ENCODE data around the gene ZNF433.
"Not testable (repeated sequence)": the region's sequence is repeated elsewhere in the genome, so short reads cannot be mapped to it uniquely, and the experiment has no call there.

The ZNF433 gene

DNA sequence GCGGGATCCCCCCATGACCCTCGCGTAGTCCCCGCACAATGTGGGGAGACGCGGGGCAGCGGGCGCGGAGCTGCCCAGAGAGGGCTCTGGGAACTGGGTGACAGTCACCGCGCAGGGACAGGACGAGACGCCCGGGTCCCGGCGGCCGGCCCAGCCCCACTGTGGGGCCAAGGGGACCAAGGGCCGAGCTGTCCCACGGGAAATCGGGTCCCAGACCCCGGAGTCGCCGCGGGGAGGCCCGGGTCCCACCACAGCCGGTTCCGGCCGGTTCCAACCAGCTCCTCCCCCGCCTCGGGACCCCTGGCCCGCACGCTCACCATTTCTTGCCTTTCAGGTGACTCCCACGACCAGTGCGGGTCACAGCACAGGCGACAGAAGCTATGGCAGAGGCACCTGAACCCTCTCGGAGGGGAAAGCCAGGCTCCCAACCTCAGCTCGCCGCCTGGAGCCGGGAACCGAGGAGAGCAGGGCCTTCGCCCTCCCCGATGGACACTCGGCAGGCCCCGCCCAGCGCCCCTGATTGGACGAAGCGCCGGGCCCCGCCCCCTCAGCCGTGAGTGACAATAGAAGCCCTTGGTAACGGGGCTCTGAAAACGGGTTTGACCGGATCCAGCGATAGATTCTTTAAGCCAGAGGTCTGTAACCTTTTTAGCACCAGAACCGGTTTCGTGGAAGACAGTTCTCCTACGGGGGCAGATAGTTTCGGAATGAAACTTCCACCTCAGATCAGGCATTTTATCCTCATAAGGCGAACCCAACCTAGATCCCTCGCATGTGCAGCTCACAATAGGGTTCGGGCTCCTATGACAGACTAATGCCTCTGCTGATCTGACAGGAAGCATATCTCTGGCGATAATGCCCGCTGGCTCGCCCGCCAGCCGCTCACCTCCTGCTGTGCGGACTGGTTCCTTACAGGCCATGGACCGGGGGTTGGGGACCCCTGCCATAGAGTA is at the start of gene ZNF433:
Gene ZNF433, minus strand, starts transcription at position 460 of the 953 bp plus-strand sequence. Its CDS starts 140 bp downstream, at position 320.
- peak; percentile 85 for DNase-seq (ENCODE audit: low read depth, low spot score)

DNA sequence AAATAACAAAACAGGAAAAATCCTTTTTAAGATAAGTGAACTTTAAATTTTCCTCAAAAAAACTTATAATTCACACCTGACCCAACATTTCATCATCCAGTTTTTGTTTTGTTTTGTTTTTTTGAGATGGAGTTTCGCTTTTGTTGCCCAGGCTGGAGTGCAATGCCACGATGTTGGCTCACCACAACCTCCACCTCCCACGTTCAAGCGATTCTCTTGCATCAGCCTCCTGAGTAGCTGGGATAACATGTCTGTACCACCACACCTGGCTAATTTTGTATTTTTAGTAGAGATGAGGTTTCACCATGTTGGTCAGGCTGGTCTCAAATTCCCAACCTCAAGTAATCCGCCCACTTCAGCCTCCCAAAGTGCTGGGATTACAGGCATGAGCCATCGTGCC is 47.9 kb upstream of the ZNF433 start:
- DNase-seq (ENCODE audit: low read depth, low spot score): not testable (repeated sequence)

DNA sequence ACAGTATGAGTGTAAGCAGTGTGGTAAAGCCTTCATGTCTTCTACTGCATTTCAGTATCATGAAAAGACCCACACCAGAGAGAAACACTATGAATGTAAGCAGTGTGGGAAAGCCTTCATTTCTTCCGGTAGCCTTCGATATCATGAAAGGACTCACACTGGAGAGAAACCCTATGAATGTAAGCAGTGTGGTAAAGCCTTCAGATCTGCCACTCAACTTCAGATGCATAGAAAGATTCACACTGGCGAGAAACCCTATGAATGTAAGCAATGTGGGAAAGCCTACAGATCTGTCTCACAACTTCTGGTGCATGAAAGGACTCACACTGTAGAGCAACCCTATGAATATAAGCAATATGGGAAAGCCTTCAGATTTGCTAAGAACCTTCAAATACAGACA is 41.9 kb upstream of the ZNF433 start:
- no peak for DNase-seq (ENCODE audit: low read depth, low spot score)

DNA sequence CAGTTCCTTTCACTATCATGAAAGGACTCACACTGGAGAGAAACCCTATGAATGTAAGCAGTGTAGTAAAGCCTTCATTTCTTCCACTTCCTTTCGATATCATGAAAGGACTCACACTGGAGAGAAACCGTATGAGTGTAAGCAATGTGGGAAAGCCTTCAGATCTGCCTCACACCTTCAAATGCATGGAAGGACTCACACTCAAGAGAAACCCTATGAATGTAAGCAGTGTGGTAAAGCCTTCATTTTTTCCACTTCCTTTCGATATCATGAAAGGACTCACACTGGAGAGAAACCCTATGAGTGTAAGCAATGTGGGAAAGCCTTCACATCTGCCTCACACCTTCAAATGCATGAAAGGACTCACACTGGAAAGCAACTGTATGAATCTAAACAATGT is 40.9 kb upstream of the ZNF433 start:
- DNase-seq (ENCODE audit: low read depth, low spot score): not testable (repeated sequence)

DNA sequence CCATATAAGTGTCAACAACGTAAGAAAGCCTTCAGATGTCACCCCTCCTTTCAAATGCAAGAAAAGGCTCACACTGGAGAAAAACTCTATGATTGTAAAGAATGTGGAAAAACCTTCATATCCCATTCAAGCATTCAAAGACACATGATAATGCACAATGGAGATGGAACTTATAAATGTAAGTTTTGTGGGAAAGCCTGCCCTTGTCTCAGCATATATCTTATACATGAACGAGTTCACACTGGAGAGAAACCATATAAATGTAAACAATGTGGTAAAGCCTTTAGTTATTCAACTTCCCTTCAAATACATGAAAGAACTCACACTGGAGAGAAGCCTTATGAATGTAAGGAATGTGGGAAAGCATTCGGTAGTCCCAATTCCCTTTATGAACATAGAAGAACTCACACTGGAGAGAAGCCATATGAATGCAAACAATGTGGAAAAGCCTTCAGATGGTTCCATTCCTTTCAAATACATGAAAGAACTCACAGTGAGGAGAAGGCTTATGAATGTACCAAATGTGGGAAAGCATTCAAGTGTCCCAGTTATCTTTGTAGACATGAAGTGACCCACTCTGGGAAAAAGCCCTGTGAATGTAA is 40.2 kb upstream of the ZNF433 start:
- DNase-seq (ENCODE audit: low read depth, low spot score): no peak

DNA sequence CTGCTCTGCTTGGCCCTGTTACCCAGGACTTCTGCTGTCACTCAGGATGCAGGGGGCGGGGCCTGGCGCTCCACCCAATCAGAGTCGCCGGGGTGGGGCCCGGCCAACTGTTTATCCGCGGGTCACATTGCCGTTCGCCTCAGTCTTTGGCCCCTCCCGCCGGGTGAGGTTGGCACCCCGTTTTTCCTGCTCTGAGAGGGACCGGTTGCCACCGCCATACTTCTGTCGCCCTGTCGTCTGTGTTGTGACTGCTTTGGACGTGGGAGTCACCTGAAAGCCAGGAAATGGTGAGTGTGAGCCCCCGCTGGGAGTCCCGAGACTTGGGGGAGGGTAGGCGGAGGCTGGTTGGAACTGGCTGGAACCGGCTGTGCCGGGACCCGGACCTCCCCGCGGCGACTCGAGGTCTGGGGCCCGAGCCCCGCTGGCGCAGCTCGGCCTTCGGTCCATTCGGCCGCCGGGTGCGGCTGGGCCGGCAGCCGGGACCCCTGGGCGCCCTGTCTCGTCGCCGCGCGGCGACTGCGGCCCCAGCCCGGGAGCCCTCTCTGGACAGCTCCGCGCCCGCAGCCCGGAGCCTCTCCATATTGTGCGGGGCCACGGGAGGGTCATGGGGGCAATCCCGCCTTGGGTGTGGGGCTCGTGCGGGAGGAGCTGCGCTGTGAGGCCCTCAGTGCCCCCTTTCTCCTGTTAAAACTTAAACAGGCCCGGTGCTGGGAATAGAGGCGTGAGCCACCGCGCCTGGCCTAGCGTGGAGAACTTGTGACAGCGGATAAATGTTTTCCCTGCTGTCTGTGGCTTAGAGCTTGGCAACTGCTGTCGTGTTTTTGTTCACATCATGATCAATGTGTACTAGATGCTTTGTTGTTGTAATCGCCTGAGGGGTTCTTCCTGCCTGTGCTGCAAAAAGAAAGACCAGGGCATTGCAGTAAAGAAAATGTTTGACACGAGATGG is 29.4 kb upstream of the ZNF433 start, which contains the start of gene ZNF844:
Gene ZNF844, plus strand, starts transcription at position 142 of the 949 bp plus-strand sequence. Its CDS starts 143 bp downstream, at position 285.
- peak; percentile 59 for DNase-seq (ENCODE audit: low read depth, low spot score)

DNA sequence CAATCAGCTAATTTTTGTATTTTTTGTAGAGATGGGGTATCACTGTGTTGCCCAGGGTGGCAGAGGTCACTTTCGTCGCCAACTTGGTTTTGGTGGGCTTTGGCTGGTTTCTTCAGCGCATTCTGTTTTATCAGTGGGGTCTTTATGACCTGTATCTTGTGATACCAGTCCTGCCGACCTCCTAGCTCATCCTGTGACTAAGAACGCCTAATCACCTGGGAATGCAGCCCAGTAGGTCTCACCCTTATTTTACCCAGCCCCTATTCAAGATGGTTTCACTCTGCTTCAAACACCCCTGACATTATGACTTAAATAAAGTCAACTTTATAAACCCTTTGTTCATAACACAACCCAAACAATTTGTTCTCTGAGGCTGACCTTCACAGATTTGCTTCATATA is 20.3 kb upstream of the ZNF433 start:
- DNase-seq (ENCODE audit: low read depth, low spot score): no peak

DNA sequence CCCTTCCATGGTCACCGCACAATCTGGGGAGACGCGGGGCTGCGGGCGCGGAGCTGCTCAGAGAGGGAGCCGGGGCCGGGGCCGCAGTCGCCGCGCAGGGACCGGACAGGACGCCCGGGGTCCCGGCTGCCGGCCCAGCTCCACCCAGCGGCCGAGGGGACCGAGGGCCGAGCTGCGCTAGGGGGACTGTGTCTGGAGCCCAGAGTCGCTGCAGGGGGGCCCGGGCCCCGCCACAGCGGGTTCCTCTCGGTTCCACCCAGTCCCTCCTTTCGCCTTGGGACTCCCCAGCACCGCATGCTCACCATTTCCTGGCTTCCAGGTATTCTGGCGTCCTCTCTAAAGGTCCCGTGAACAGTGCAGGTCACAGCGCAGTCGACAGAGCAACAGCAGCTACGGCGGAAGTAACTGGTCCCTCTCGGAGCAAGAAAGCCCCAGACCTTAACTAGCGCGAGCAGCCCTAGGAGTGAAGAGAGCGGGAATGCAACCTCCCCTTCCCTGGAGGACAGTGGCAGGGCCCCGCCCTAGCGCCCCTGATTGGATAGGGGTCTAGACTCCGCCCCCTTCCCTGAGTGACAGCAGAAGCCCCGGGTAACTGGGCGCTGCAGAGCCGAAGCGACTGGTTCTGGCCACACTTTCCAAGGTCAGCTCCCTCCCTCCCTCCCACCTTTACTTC is 17.2 kb upstream of the ZNF433 start, which contains the start of gene ZNF878:
Gene ZNF878, minus strand, starts transcription at position 465 of the 673 bp plus-strand sequence. Its CDS starts 160 bp downstream, at position 305.
- peak; percentile 96 for DNase-seq (ENCODE audit: low read depth, low spot score)

DNA sequence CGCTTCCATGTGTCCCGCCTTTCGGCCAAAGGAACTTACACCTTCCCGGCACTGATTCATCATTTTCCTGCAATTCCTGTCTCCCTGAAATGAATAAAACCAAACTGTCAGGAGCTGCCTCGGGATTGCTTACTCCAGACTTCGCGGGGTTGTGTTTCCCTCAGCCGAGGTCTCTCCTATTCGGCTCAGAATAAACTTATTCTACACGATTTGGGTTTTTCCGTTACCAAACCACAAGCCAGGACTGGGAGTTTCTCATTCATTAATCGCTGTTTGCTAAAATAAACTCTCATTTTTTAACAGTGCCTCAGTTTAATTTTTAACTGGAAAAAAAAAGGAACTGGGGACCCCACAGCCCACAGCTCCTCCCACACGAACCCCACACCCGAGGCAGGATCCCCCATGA is 16.6 kb upstream of the ZNF433 start:
- DNase-seq (ENCODE audit: low read depth, low spot score): no peak

DNA sequence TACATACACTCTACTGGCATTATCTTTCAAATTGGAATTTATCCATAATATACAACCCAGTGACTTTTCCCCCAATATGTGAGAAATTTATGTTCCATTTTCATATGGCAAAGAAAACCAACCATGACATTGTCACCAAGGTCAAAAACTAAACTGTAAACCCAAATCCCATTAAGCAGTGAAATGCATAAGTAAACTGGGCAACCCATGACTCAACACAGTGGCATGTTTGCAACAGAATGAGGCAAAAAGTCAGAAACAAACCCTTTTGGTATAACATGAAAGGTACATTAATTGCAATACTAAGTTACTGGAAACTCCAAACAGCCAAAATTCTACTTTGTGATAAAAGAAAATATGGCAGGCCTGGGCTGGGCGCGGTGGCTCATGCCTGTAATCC is 12.4 kb upstream of the ZNF433 start:
- no peak for DNase-seq (ENCODE audit: low read depth, low spot score)

DNA sequence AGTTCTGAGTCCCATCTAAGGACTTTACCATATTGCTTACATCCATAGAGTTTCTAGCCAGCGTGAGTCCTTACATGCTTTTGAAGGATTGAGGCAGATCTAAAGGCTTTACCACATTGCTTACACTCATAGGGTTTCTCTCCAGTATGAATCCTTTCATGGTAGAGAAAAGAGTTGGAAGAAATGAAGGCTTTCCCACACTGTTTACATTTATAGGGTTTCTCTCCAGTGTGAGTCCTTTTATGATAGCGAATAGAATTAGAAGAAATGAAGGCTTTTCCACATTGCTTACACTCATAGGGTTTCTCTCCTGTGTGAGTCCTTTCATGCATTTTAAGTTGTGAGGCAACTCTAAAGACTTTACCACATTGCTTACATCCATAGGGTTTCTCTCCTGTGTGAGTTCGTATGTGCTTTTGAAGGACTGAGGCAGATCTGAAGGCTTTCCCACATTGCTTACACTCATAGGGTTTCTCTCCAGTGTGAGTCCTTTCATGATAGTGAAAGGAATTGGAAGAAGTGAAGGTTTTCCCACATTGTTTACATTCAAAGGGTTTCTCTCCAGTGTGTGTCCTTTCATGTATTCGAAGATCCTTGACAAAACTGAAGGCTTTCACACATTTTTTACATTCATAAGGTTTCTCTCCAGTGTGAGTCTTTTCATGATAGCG is 8.4 kb upstream of the ZNF433 start:
- DNase-seq (ENCODE audit: low read depth, low spot score): no peak

DNA sequence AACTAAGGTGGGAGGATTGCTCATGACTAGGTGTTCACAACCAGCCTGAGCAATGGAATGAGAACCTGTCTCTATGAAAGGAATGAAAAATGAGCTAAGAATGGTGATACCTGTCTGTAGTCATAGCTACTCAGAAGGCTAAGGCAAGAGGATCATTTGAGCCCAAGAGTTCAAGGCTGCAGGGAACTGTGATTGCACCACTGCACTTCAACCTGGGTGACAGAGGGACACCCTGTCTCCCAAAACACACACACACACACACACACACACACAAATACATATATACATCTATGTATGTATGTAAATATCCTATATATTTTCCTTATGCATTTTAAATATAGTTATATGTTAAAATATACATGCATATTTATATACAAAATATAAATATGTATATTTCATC is 7.4 kb upstream of the ZNF433 start:
- no peak for DNase-seq (ENCODE audit: low read depth, low spot score)

DNA sequence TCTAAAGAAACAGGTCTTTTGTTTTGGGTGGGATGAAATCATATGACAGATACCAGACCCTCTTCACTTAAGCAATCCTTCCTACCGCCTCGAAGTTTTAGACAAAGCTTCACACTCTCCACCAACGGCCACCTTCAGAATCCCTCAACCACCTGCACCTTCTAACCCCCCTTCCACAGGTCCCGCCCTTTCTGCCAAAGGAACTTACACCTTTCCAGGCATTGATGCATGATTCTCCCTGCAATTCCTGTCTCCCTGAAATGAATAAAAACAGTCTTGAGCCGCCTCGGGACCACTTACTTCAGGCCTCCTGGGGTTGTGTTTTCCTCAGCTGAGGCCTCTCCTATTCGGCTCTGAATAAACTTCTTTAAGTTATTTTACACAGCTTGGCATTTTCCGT is 859 bp downstream of the ZNF433 start:
- DNase-seq (ENCODE audit: low read depth, low spot score): no peak

DNA sequence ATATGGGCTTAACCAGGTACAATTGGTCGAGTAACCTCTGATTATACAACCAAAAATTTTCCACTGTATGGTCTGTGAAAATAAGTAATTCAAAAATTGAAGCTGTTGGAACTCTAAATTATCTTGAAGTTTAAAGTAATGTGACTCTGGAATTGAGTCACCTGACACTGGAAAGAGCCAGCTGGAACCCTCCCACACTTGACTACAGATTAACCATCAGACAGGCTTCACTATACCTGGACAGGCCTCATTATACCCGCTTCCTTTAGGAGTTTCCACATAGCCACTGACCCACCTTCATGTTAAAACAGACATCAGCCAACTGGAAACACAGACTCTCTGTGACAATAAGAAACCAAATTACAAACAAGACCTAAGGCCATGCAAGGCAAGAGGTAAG is 1.3 kb downstream of the ZNF433 start:
- DNase-seq (ENCODE audit: low read depth, low spot score): no peak

DNA sequence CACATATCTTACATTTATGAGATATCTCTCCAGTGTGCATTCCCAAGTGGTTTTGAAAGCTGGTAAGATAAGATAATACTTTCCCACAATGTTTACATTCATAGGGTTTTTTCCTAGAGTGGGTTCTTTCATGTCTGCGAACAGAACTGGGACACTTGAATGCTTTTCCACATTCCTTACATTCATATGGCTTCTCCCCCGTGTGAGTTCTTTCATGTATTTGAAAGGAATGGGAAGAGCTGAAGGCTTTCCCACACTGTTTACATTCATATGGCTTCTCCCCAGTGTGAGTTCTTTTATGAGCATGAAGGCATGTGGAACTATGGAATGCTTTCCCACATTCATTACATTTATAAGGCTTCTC is 19.7 kb downstream of the ZNF433 start:
- no peak for DNase-seq (ENCODE audit: low read depth, low spot score)

DNA sequence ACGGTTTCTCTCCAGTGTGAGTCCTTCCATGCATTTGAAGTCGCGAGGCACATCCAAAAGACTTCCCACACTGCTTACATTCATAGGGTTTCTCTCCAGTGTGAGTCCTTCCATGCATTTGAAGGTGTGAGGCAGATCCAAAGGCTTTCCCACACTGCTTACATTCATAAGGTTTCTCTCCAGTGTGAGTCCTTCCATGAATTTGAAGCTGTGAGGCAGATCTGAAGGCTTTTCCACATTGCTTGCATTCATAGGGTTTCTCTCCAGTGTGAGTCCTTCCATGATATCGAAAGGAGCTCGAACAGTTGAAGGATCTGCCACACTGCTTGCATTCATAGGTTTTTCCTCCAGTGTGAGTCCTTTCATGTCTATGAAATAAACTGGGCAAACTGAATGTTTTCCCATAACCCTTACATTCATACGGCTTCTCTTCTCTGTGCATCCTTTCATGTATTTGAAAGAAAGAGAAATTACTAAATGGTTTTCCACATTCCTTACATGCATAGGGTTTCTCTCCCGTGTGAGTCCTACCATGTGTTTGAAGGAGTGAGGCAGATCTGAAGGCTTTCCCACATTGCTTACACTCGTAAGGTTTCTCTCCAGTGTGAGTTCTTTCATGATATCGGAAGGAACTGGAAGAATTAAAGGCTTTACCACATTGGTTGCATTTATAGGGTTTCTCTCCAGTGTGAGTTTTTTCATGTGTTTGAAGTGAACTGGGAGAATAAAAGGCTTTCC is 20.3 kb downstream of the ZNF433 start:
- DNase-seq (ENCODE audit: low read depth, low spot score): no peak

DNA sequence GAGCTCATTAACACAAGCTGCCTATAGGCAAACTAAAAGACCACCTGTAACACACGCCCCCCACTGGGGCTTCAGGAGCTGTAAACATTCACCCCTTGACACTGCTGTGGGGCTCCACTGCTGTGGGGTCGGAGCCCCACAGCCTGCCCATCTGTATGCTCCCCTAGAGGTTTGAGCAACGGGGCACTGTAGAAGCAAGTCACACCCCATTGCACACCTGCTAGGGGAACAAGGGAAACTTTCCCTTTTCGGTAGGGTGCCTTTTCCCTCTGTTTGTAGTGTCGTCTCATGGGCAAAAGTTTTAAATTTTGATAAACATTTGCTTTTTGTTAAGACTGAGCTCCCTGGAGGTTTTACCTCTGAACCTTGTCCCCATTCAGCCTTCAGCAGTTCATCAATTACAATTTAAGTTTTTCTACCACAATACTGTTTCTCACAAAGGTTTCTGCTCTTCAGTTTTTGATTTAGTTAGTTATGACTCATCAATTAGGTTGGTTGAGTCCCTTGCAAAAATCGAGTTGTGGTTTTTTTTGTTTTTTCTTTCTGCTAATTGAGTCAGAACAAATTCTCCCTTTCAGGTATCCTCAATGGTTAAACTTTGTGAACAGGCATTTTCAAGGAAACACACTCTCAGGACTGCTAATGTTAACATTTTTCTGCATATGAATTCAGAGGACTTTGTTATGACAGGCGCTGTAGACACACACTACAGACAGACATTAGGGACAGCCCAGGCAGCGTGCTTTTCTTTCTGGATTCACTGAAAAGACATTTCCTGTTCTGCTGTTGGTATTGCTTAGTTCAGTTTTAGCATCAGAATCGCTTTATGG is 35.1 kb downstream of the ZNF433 start:
- DNase-seq (ENCODE audit: low read depth, low spot score): no peak

DNA sequence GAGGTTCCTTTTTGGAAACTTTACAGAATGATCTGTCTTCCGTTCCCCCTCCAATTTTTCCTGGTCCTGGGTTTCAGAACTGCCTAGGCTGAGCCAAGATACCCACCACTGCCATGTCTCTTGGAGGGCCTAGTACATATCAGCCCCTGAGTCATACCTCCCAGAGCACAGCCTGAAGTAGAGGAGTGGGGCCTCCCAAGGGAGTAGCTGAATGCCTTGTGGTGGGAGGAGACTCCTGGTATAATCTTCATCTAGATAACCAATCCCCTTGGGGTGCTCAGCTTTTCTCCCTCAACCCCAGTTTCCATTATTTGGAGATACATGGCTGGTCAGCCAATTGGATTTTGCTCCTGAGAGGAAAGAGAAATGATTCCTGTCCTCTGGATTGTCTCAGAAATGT is 40.3 kb downstream of the ZNF433 start:
- DNase-seq (ENCODE audit: low read depth, low spot score): no peak

DNA sequence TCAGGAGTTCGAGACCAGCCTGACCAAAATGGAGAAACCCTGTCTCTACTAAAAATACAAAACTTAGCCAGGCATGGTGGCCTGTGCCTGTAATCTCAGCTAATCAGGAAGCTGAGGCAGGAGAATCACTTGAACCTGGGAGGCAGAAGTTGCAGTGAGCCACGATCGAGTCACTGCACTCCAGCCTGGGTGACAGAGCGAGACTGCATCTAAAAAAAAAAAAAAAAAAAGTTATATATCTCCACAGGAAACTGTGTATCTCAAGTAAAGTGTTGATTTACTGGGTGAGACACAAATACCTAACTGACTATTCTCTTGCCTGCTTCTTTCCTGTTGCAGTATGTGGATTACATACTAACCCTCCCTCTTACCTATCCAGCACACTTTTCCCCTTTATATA is 43.6 kb downstream of the ZNF433 start:
- not testable (repeated sequence) for DNase-seq (ENCODE audit: low read depth, low spot score)

All from iPS DF 19.7 (cell line).